DND-41 (cell line): ENCODE data around the gene PPM1K.

Experiments
- ATAC-seq: fragments of 200-7000 bp; cut with Tn5 transposase; 3 replicates; pipeline ENCODE4 v1.9.1; 2021; ENCODE audit warnings: low read depth; ENCODE audit not compliant: insufficient read depth
- DNase-seq: peaks from one replicate; pipeline ENCODE4 v3.0.0-alpha.2; 2020
- H2AFZ ChIP-seq: 2 replicates; pipeline ENCODE4 v1.6.0; 2012; ENCODE audit warnings: low read depth, low read length
- H3K27ac ChIP-seq: 2 replicates; pipeline ENCODE4 v1.5.1; 2012; ENCODE audit warnings: low read length, inconsistent platforms
- H3K27me3 ChIP-seq: fragments of 200-600 bp; sonication (generic); 2 replicates; pipeline ENCODE4 v1.6.0; 2012; ENCODE audit warnings: low read length, mild to moderate bottlenecking, inconsistent platforms; ENCODE audit not compliant: insufficient read depth, poor library complexity
- H3K36me3 ChIP-seq: 2 replicates; pipeline ENCODE4 v1.5.1; 2012; ENCODE audit warnings: low read length, inconsistent platforms; ENCODE audit not compliant: insufficient read depth
- H3K4me1 ChIP-seq: 2 replicates; pipeline ENCODE4 v1.5.1; 2012; ENCODE audit warnings: mild to moderate bottlenecking, low read length; ENCODE audit not compliant: insufficient read depth
- H3K4me2 ChIP-seq: 2 replicates; pipeline ENCODE4 v1.6.0; 2012; ENCODE audit warnings: mild to moderate bottlenecking, moderate library complexity, low read length, inconsistent platforms; ENCODE audit not compliant: insufficient read depth
- H3K4me3 ChIP-seq, 2 experiments: fragments of 200-600 bp in 1 of 2; shearing (Covaris generic) in 1 of 2; 2 replicates each; pipeline ENCODE4 v1.5.1; 2012 to 2016; ENCODE audit warnings: inconsistent platforms in 2 of 2, low read length in 2 of 2, mild to moderate bottlenecking in 2 of 2, low read depth in 1 of 2, moderate library complexity in 1 of 2
- H3K79me2 ChIP-seq: 2 replicates; pipeline ENCODE4 v1.6.0; 2012; ENCODE audit warnings: low read length, inconsistent platforms; ENCODE audit not compliant: insufficient read depth
- H3K9ac ChIP-seq: 2 replicates; pipeline ENCODE4 v1.6.0; 2012; ENCODE audit warnings: low read depth, mild to moderate bottlenecking, inconsistent platforms, low read length, moderate library complexity
- H3K9me3 ChIP-seq: 2 replicates; pipeline ENCODE4 v1.5.1; 2012; ENCODE audit warnings: low read length, moderate library complexity, mild to moderate bottlenecking, inconsistent platforms; ENCODE audit not compliant: insufficient read depth, severe bottlenecking
- H4K20me1 ChIP-seq: 2 replicates; pipeline ENCODE4 v1.6.0; 2012; ENCODE audit warnings: low read length; ENCODE audit not compliant: insufficient read depth
- EZH2 ChIP-seq: IDR thresholded peaks from 3 replicates; pipeline ENCODE4 v1.6.1; 2012; ENCODE audit warnings: borderline replicate concordance, low read depth, mild to moderate bottlenecking, moderate library complexity, low read length, inconsistent platforms; ENCODE audit not compliant: severe bottlenecking
- TF ChIP-seq, protein P1 (sequence below): IDR thresholded peaks from 2 replicates; pipeline ENCODE4 v1.5.1; 2012; ENCODE audit warnings: borderline replicate concordance, low read length, moderate library complexity, mild to moderate bottlenecking; ENCODE audit not compliant: poor library complexity, severe bottlenecking; ENCODE audit errors: extremely low read depth

PPM1K gene

DNA sequence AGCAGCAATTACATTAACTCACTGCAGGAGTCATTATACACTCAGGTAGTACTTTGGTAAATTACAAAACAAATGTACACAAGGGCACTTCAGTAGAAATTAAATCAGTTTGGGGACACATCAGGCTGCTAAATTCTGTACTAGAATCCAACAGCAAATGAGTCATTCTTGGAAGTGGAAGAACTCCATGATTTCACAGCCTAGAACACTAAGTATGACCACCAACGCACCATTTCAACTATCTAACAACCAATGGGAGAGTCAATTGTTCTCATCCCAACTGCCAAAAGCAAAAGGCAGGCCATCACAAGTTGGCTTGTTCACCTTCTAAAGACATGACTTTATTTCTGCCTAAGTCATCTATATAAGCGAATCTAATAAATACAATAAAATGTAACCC lies 26.6 kb downstream of the PPM1K start:
- DNase-seq: no peak
- Histone ChIP-seq H3K36me3 (peaks cover 9% of the 10 kb centered on the region), H3K9ac (no peak overlapping the region), H3K4me1 (no peaks in the 10 kb centered on the region), H2AFZ (no peak overlapping the region), H3K4me3 (no peak overlapping the region), H3K27ac (no peak overlapping the region), H3K4me2 (no peak overlapping the region), H3K79me2 (no peaks in the 10 kb centered on the region), H3K27me3 (no peaks in the 10 kb centered on the region), H4K20me1 (no peaks in the 10 kb centered on the region), H3K9me3 (no peaks in the 10 kb centered on the region)
- no peak for TF ChIP-seq EZH2
- TF ChIP-seq, protein P1, sequence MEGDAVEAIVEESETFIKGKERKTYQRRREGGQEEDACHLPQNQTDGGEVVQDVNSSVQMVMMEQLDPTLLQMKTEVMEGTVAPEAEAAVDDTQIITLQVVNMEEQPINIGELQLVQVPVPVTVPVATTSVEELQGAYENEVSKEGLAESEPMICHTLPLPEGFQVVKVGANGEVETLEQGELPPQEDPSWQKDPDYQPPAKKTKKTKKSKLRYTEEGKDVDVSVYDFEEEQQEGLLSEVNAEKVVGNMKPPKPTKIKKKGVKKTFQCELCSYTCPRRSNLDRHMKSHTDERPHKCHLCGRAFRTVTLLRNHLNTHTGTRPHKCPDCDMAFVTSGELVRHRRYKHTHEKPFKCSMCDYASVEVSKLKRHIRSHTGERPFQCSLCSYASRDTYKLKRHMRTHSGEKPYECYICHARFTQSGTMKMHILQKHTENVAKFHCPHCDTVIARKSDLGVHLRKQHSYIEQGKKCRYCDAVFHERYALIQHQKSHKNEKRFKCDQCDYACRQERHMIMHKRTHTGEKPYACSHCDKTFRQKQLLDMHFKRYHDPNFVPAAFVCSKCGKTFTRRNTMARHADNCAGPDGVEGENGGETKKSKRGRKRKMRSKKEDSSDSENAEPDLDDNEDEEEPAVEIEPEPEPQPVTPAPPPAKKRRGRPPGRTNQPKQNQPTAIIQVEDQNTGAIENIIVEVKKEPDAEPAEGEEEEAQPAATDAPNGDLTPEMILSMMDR: no peak
- no peak for ATAC-seq

DNA sequence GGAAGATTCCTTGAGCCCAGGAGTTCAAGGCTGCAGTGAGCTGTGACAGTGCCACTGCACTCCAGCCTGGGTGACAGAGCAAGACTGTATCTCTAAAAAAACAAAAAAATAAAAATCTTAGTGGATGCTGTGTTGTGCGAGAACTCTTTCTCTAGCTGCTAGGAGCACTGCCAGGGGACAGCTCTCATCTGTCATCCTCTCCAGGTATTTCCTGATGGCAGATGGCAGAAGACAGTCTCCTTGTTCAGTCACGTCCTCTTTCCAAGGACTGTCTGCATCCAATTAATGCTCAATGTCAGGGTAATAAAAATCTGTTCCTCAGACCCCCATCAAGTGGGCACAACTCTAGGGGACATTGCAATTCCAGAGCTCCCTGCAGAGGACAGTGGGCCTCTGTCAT lies 29.2 kb downstream of the PPM1K start:
- H4K20me1 ChIP-seq: no peaks in the 10 kb centered on the region
- H2AFZ ChIP-seq: no peak overlapping the region
- no peak overlapping the region for H3K4me3 ChIP-seq
- H3K9ac ChIP-seq: no peak overlapping the region
- TF ChIP-seq, protein P1: no peak
- no peak for TF ChIP-seq EZH2
- no peaks in the 10 kb centered on the region for H3K4me1 ChIP-seq
- H3K36me3 ChIP-seq: peaks cover 1% of the 10 kb centered on the region; the same call in 1 of the 2 replicates
- H3K9me3 ChIP-seq: no peaks in the 10 kb centered on the region
- no peak overlapping the region for H3K27ac ChIP-seq
- no peaks in the 10 kb centered on the region for H3K79me2 ChIP-seq
- H3K4me2 ChIP-seq: no peak overlapping the region
- no peaks in the 10 kb centered on the region for H3K27me3 ChIP-seq
- no peak for ATAC-seq
- DNase-seq: no peak

DNA sequence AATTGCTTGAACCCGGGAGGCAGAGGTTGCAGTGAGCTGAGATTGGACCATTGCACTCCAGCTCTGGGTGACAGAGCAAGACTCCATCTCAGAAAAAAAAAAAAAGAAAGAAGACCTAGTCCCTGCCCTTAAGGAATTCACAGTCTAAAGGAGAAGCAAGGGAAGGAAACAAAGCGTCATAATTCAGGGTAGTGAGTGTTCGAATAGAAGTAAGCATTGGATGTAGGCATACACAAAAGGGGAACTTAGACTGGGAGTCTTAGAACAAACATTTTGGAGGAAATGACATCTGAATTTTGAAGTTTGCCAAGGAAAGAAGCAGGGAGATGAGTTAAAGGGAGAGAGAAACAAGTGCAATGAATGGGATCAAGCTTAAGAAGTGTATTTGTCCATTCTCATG lies 32.4 kb downstream of the PPM1K start:
- Histone ChIP-seq H3K9me3 (no peaks in the 10 kb centered on the region), H4K20me1 (no peaks in the 10 kb centered on the region), H3K4me2 (no peak overlapping the region), H3K36me3 (no peaks in the 10 kb centered on the region), H3K27ac (no peak overlapping the region), H3K27me3 (no peaks in the 10 kb centered on the region), H3K79me2 (no peaks in the 10 kb centered on the region), H3K9ac (no peak overlapping the region), H2AFZ (no peak overlapping the region), H3K4me3 (no peak overlapping the region), H3K4me1 (no peaks in the 10 kb centered on the region)
- DNase-seq: no peak
- ATAC-seq: no peak
- TF ChIP-seq EZH2: no peak
- TF ChIP-seq, protein P1: no peak

DNA sequence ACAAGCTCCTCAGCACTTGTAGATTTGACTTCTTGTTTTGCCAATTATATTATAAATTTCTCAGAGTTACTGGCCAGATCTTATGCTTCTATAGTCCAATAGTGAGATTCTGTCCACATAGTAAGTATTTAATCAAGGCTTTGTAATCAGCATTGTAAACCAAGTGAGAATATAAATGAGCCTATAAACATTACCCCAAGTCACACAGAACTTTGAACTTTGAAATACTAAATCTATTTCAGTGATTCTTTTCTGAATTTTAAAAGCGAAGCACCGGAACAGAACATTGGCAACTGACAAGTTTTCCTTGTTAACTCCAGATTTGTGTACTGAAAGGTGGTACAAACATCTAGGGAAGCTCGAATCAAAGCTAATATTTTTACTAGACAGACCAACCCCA lies 37.2 kb downstream of the PPM1K start:
- peaks cover 15% of the 10 kb centered on the region for H3K4me1 ChIP-seq
- H3K9me3 ChIP-seq: no peaks in the 10 kb centered on the region
- no peaks in the 10 kb centered on the region for H4K20me1 ChIP-seq
- no peaks in the 10 kb centered on the region for H3K27me3 ChIP-seq
- no peak for ATAC-seq
- H3K27ac ChIP-seq: no peak overlapping the region
- no peak for DNase-seq
- no peak overlapping the region for H3K4me2 ChIP-seq
- no peak overlapping the region for H3K4me3 ChIP-seq
- H3K36me3 ChIP-seq: no peaks in the 10 kb centered on the region
- no peak overlapping the region for H3K9ac ChIP-seq
- H2AFZ ChIP-seq: no peak overlapping the region
- no peaks in the 10 kb centered on the region for H3K79me2 ChIP-seq
- no peak for TF ChIP-seq EZH2
- TF ChIP-seq, protein P1: no peak
